Sigmoid colon (tissue), 7 donors: ENCODE results near the gene COL28A1. TPM values are rescaled to one million over a fixed set of nuclear protein-coding genes. Genes with fewer than 3 reads are reported as not detected.

Source experiments
- DNase-seq: peaks from one replicate; pipeline ENCODE4 v3.0.0-alpha.2; 2019
- H3K27ac ChIP-seq, 4 donors: fragments of 200-600 bp; sonication (generic); one replicate each; pipeline ENCODE4 v1.5.1; 2016 to 2019; ENCODE audit warnings: mild to moderate bottlenecking in 1 of 4
- H3K27me3 ChIP-seq, 3 donors: fragments of 200-600 bp; sonication (generic); one replicate each; pipeline ENCODE4 v1.5.1; 2019; ENCODE audit warnings: mild to moderate bottlenecking in 1 of 3
- H3K36me3 ChIP-seq, 4 donors: fragments of 200-600 bp; sonication (generic); one replicate each; pipeline ENCODE4 v1.5.1; 2016 to 2019
- H3K4me1 ChIP-seq, 4 donors: fragments of 200-600 bp; sonication (generic); one replicate each; pipeline ENCODE4 v1.5.1; 2017 to 2019
- H3K4me3 ChIP-seq, 4 donors: fragments of 200-600 bp; sonication (generic); one replicate each; pipeline ENCODE4 v1.5.1; 2017 to 2019; ENCODE audit warnings: mild to moderate bottlenecking in 2 of 4, moderate library complexity in 1 of 4
- H3K9me3 ChIP-seq, 4 donors: fragments of 200-600 bp in 3 of 4; sonication (generic) in 3 of 4; one replicate each; pipeline versions ENCODE4 v1.5.1 to v1.6.1; 2013 to 2019
- EP300 ChIP-seq, 4 donors: sonication (generic); formaldehyde crosslinking; IDR thresholded peaks; one replicate each; pipeline ENCODE4 v1.6.1; 2017; ENCODE audit warnings: antibody characterized with exemption in 4 of 4
- POLR2A ChIP-seq, 2 donors: fragments of 450-650 bp; IDR thresholded peaks; one replicate each; pipeline ENCODE4 v1.6.1; 2016; ENCODE audit warnings: antibody characterized with exemption in 2 of 2, mild to moderate bottlenecking in 2 of 2, moderate library complexity in 2 of 2
- POLR2AphosphoS5 ChIP-seq, 4 donors: sonication (generic); formaldehyde crosslinking; IDR thresholded peaks; one replicate each; pipeline ENCODE4 v1.6.1; 2017; ENCODE audit warnings: antibody characterized with exemption in 4 of 4
- WGBS, 2 donors: extraction: QIAGEN DNeasy Blood & Tissue Kit; methylation state at CpG; one replicate each; pipeline ENCODE4 v1.1.7; 2013; 5-methylcytosine and 5-hydroxymethylcytosine counted together
- intact Hi-C: fragments of 100-400 bp; cut with DNase I; formaldehyde crosslinking; loops from one replicate; pipeline ENCODE4 v1.15.1; 2023
- polyA plus RNA-seq, 3 donors: library from polyadenylated mRNA; stranded (reverse); fragments of 200-250 nt; gene quantifications; one replicate each; pipeline ENCODE4 v1.2.3, GENCODE V29; 2013
- total RNA-seq, 4 donors: library from RNA; depleted of rRNA; stranded (reverse); fragments of >200 nt; gene quantifications; one replicate each; pipeline ENCODE4 v1.1.0, GENCODE V29; 2016
- TF ChIP-seq, protein P1 (sequence below), 4 experiments: fragments of 450-650 bp in 3 of 4; fragments of 200-600 bp in 1 of 4; IDR thresholded peaks; one replicate each; pipeline ENCODE4 v1.5.1; 2016 to 2019; ENCODE audit warnings: antibody characterized with exemption in 4 of 4, mild to moderate bottlenecking in 3 of 4, moderate library complexity in 2 of 4
- donor health status: healthy with polysubstance abuse.
- donor health status: Bipolar disorder and iron deficiency.
- donor health status: healthy.

The COL28A1 gene
- total and polyA plus RNA-seq, 7 donors: 0.60 to 25.5 (median 9.9) TPM

- 87 to 91% methylated on average over 3 of the region's 3 CpGs for WGBS, 2 donors
Measured at GRCh38 chr7:7315851-7316250, 219.8 kb downstream of the COL28A1 start.

GRCh38 chr7:7312323-7312722, 223.3 kb downstream of the COL28A1 start:
- DNase-seq: no peak
- no peak overlapping the region for H3K4me3 ChIP-seq
- no peak overlapping the region for H3K27ac ChIP-seq
- no peaks in the 10 kb centered on the region for H3K4me1 ChIP-seq
- WGBS, 2 donors: 81 to 86% methylated on average over 2 of the region's 2 CpGs
- intact Hi-C loops: no loop called here
- H3K27me3 ChIP-seq: no peaks in the 10 kb centered on the region
- no peaks in the 10 kb centered on the region for H3K36me3 ChIP-seq
- TF ChIP-seq EP300 (IDR thresholded peaks at IDR 0.05) (no peak), POLR2A (IDR thresholded peaks at IDR 0.05) (no peak), POLR2AphosphoS5 (IDR thresholded peaks at IDR 0.05) (no peak)
- TF ChIP-seq, protein P1, sequence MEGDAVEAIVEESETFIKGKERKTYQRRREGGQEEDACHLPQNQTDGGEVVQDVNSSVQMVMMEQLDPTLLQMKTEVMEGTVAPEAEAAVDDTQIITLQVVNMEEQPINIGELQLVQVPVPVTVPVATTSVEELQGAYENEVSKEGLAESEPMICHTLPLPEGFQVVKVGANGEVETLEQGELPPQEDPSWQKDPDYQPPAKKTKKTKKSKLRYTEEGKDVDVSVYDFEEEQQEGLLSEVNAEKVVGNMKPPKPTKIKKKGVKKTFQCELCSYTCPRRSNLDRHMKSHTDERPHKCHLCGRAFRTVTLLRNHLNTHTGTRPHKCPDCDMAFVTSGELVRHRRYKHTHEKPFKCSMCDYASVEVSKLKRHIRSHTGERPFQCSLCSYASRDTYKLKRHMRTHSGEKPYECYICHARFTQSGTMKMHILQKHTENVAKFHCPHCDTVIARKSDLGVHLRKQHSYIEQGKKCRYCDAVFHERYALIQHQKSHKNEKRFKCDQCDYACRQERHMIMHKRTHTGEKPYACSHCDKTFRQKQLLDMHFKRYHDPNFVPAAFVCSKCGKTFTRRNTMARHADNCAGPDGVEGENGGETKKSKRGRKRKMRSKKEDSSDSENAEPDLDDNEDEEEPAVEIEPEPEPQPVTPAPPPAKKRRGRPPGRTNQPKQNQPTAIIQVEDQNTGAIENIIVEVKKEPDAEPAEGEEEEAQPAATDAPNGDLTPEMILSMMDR (IDR thresholded peaks at IDR 0.05): no peak
- H3K9me3 ChIP-seq: no peaks in the 10 kb centered on the region

More at GRCh38 chr7:7315851-7316250, 219.8 kb downstream of the COL28A1 start:
- no peaks in the 10 kb centered on the region for H3K36me3 ChIP-seq
- H3K9me3 ChIP-seq: no peaks in the 10 kb centered on the region
- H3K27me3 ChIP-seq: no peaks in the 10 kb centered on the region
- H3K4me1 ChIP-seq: no peaks in the 10 kb centered on the region
- intact Hi-C loops: no loop called here
- no peak overlapping the region for H3K27ac ChIP-seq
- no peak for DNase-seq
- no peak overlapping the region for H3K4me3 ChIP-seq
- TF ChIP-seq POLR2A (IDR thresholded peaks at IDR 0.05): no peak
- no peak for TF ChIP-seq EP300 (IDR thresholded peaks at IDR 0.05)
- TF ChIP-seq, protein P1 (IDR thresholded peaks at IDR 0.05): no peak

DNA sequence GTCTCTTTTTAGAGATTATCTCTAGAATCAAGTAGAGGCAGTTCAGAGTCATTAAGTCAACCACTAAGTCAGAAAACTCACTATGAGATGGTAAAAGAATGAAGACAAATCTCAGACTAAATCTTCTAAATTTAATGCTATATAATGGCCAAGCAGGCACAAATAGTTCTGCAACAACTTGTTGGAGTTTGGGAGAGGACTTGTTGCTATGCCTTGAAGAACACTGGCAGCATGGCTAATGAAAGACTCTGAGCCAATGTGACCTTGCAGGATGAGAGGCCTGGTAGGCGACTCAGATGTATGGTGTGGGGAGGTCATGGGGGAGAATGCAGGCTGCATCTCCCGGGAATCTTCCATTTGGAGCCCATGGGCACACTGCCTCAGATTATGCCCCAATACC, 224.7 kb downstream of the COL28A1 start:
- intact Hi-C loops: no loop called here
- no peak for DNase-seq
- 92 to 95% methylated on average over 2 of the region's 2 CpGs for WGBS, 2 donors

DNA sequence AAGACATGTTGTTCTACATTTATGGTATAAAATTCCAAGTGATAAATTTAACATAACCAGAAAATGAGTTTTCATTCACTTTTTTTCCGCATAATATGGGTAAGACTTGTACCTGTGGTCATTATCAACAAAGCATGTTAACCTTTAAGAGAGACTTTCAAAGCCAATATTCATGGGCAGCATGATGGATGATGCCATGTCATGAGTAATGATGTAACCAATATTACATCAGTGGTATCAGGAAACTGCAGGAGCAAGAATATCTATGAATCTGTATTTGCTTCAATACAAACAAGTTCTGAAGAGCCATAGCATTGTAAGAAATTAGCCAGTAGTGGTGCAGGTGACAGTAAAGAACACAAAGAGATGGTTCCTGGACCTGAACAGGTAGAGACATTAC, 226.5 kb downstream of the COL28A1 start:
- no peaks in the 10 kb centered on the region for H3K27me3 ChIP-seq
- no peaks in the 10 kb centered on the region for H3K36me3 ChIP-seq
- TF ChIP-seq POLR2A (IDR thresholded peaks at IDR 0.05) (no peak), POLR2AphosphoS5 (IDR thresholded peaks at IDR 0.05) (no peak), EP300 (IDR thresholded peaks at IDR 0.05) (no peak)
- intact Hi-C loops: no loop called here
- H3K4me3 ChIP-seq: no peak overlapping the region
- DNase-seq: no peak
- no peak overlapping the region for H3K27ac ChIP-seq
- H3K4me1 ChIP-seq: no peaks in the 10 kb centered on the region
- no peaks in the 10 kb centered on the region for H3K9me3 ChIP-seq
- WGBS, 2 donors: 97 to 99% methylated on average over 1 of the region's 1 CpG

More for the DNA sequence above, 224.7 kb downstream of the COL28A1 start:
- H3K36me3 ChIP-seq: no peaks in the 10 kb centered on the region
- TF ChIP-seq POLR2A (IDR thresholded peaks at IDR 0.05) (no peak), EP300 (IDR thresholded peaks at IDR 0.05) (no peak), POLR2AphosphoS5 (IDR thresholded peaks at IDR 0.05) (no peak)
- TF ChIP-seq, protein P1 (IDR thresholded peaks at IDR 0.05): no peak
- no peak overlapping the region for H3K4me3 ChIP-seq
- H3K9me3 ChIP-seq: no peaks in the 10 kb centered on the region
- H3K4me1 ChIP-seq: no peaks in the 10 kb centered on the region
- no peaks in the 10 kb centered on the region for H3K27me3 ChIP-seq
- H3K27ac ChIP-seq: no peak overlapping the region

Other genes with a start within 250 kb of the COL28A1 start
- 10 to 100 TPM; 20.8 to 40.3 (median 30.7) TPM for gene MIOS, start 31.0 kb upstream of the COL28A1 start, total RNA-seq
- gene MIOS, start 31.0 kb upstream of the COL28A1 start, polyA plus RNA-seq: 10 to 100 TPM; 11.3 to 16.9 (median 15.6) TPM
- gene UMAD1, start 104.9 kb upstream of the COL28A1 start, total RNA-seq: 10 to 100 TPM; 11.1 to 20.7 (median 15.5) TPM
- gene UMAD1, start 104.9 kb upstream of the COL28A1 start, polyA plus RNA-seq: 10 to 100 TPM in 2 of 3 donors, 1 to 10 TPM in 1; 8.7 to 51.1 (median 20.3) TPM
- gene RPA3, start 182.7 kb upstream of the COL28A1 start, total RNA-seq: 10 to 100 TPM; 15.8 to 30.3 (median 29.5) TPM
- gene RPA3, start 182.7 kb upstream of the COL28A1 start, polyA plus RNA-seq: 10 to 100 TPM; 38.0 to 66.8 (median 44.4) TPM